ENCODE results near the gene PRRC2B.

- TF ChIP-seq CTCF (IDR thresholded peaks at IDR 0.05) (no peak), EP300 (IDR thresholded peaks at IDR 0.05) (no peak), POLR2AphosphoS5 (IDR thresholded peaks at IDR 0.05) (no peak)
These were observed 152.0 kb downstream of the PRRC2B start for GRCh38 chr9:131545786-131546335.

Measured in stomach (tissue), 4 donors.